ENCODE results near the gene GLG1. TPM values are rescaled to one million over a fixed set of nuclear protein-coding genes. Genes with fewer than 3 reads are reported as not detected.

Gene GLG1
- total RNA-seq, 2 donors from 2014 or later, result 102 to 123 TPM

- DNase-seq (ENCODE audit: low spot score), result no peak
- H3K27ac ChIP-seq, result no peak overlapping the region
- H3K4me1 ChIP-seq, result no peaks in the 10 kb centered on the region
- H3K9me3 ChIP-seq, result no peaks in the 10 kb centered on the region
- H3K36me3 ChIP-seq, result peaks cover 94% of the 10 kb centered on the region
- H3K4me3 ChIP-seq, result no peak overlapping the region
- no peak for TF ChIP-seq CTCF (IDR thresholded peaks at IDR 0.05)
- no peaks in the 10 kb centered on the region for H3K27me3 ChIP-seq
Observed at GRCh38 chr16:74463888-74464287, 143.0 kb downstream of the GLG1 start.

- no peak for TF ChIP-seq CTCF (IDR thresholded peaks at IDR 0.05)
- Histone ChIP-seq H3K4me3 (no peak overlapping the region), H3K27ac (no peak overlapping the region), H3K9me3 (no peaks in the 10 kb centered on the region), H3K36me3 (peaks cover 94% of the 10 kb centered on the region), H3K27me3 (no peaks in the 10 kb centered on the region), H3K4me1 (no peaks in the 10 kb centered on the region)
- DNase-seq (ENCODE audit: low spot score), result no peak
Observed at GRCh38 chr16:74462361-74462760, 144.6 kb downstream of the GLG1 start.

- DNase-seq (ENCODE audit: low spot score), result no peak
- no peaks in the 10 kb centered on the region for H3K9me3 ChIP-seq
- no peaks in the 10 kb centered on the region for H3K4me1 ChIP-seq
- TF ChIP-seq CTCF (IDR thresholded peaks at IDR 0.05), result no peak
- H3K36me3 ChIP-seq, result peaks cover 94% of the 10 kb centered on the region
- no peaks in the 10 kb centered on the region for H3K27me3 ChIP-seq
- H3K27ac ChIP-seq, result no peak overlapping the region
- no peak overlapping the region for H3K4me3 ChIP-seq
Observed at GRCh38 chr16:74461826-74462225, 145.1 kb downstream of the GLG1 start.

GRCh38 chr16:74460542-74460941, 146.4 kb downstream of the GLG1 start:
- Histone ChIP-seq H3K9me3 (no peaks in the 10 kb centered on the region), H3K27me3 (no peaks in the 10 kb centered on the region), H3K27ac (no peak overlapping the region), H3K4me1 (no peaks in the 10 kb centered on the region), H3K36me3 (peaks cover 96% of the 10 kb centered on the region), H3K4me3 (no peak overlapping the region)
- no peak for TF ChIP-seq CTCF (IDR thresholded peaks at IDR 0.05)
- no peak for DNase-seq (ENCODE audit: low spot score)

- Histone ChIP-seq H3K27me3 (no peaks in the 10 kb centered on the region), H3K9me3 (no peaks in the 10 kb centered on the region), H3K4me1 (no peaks in the 10 kb centered on the region), H3K27ac (no peak overlapping the region), H3K4me3 (no peak overlapping the region), H3K36me3 (peaks cover 82% of the 10 kb centered on the region)
- DNase-seq (ENCODE audit: low spot score), result no peak
- no peak for TF ChIP-seq CTCF (IDR thresholded peaks at IDR 0.05)
Observed at GRCh38 chr16:74456290-74456625, 150.7 kb downstream of the GLG1 start.

GRCh38 chr16:74455619-74456289, 151.2 kb downstream of the GLG1 start:
- no peak overlapping the region for H3K27ac ChIP-seq
- H3K4me3 ChIP-seq, result no peak overlapping the region
- no peak for TF ChIP-seq CTCF (IDR thresholded peaks at IDR 0.05)
- peaks cover 84% of the 10 kb centered on the region for H3K36me3 ChIP-seq
- DNase-seq (ENCODE audit: low spot score), result no peak
- H3K27me3 ChIP-seq, result no peaks in the 10 kb centered on the region
- H3K9me3 ChIP-seq, result no peaks in the 10 kb centered on the region
- no peaks in the 10 kb centered on the region for H3K4me1 ChIP-seq
